Chondrocyte (in vitro differentiated cells): ENCODE measurements around the gene MTMR10. TPM values are rescaled to one million over a fixed set of nuclear protein-coding genes. Genes with fewer than 3 reads are reported as not detected.
A peak's percentile ranks its signal among the peaks of the same experiment; 100 is the strongest.

Experiments
- DNase-seq: peaks from one replicate; pipeline ENCODE4 v3.0.0; 2021; ENCODE audit warnings: mixed read lengths, low spot score
- H3K27ac Mint-ChIP-seq: one replicate; pipeline ENCODE4 v1.8.0; 2021; ENCODE audit warnings: mild to moderate bottlenecking, moderate library complexity, mixed read lengths; ENCODE audit not compliant: unreplicated experiment
- H3K27me3 Mint-ChIP-seq: 2 replicates; pipeline ENCODE4 v1.8.0; 2021; ENCODE audit warnings: low read depth, mixed read lengths
- H3K36me3 Mint-ChIP-seq: 2 replicates; pipeline ENCODE4 v1.8.0; 2021; ENCODE audit warnings: low read depth, mixed read lengths
- H3K4me1 Mint-ChIP-seq: 2 replicates; pipeline ENCODE4 v1.8.0; 2021; ENCODE audit warnings: low read depth, mild to moderate bottlenecking, mixed read lengths
- H3K4me3 Mint-ChIP-seq: one replicate; pipeline ENCODE4 v1.8.0; 2021; ENCODE audit warnings: mild to moderate bottlenecking, moderate library complexity, mixed read lengths; ENCODE audit not compliant: unreplicated experiment
- H3K9me3 Mint-ChIP-seq: 2 replicates; pipeline ENCODE4 v1.8.0; 2021; ENCODE audit warnings: low read depth, mixed read lengths
- CTCF ChIP-seq: fragments of 200-600 bp; sonication (generic); IDR thresholded peaks from 2 replicates; pipeline ENCODE4 v1.5.0; 2021; ENCODE audit warnings: antibody characterized with exemption, mild to moderate bottlenecking, moderate library complexity
- total RNA-seq: library from RNA; stranded (reverse); gene quantifications from 3 replicates; pipeline ENCODE4 v1.2.1, GENCODE V29; 2021

Gene MTMR10
- total RNA-seq, 1 donor from 2014 or later, result 14.9 TPM

GRCh38 chr15:30990036-30990435 lies 1.4 kb downstream of the MTMR10 start:
- H3K27ac Mint-ChIP-seq, result no peak overlapping the region
- H3K4me3 Mint-ChIP-seq, result peak overlapping the region; percentile 93
- peaks cover 4% of the 10 kb centered on the region for H3K36me3 Mint-ChIP-seq
- no peak for DNase-seq
- peaks cover 32% of the 10 kb centered on the region for H3K4me1 Mint-ChIP-seq
- H3K27me3 Mint-ChIP-seq, result no peaks in the 10 kb centered on the region
- H3K9me3 Mint-ChIP-seq, result no peaks in the 10 kb centered on the region
- no peak for TF ChIP-seq CTCF

GRCh38 chr15:30985081-30985531 lies 6.3 kb downstream of the MTMR10 start:
- Mint-ChIP-seq H3K36me3 (peaks cover 12% of the 10 kb centered on the region), H3K4me3 (no peak overlapping the region), H3K27me3 (no peaks in the 10 kb centered on the region), H3K27ac (peak overlapping the region; percentile 55), H3K4me1 (peaks cover 30% of the 10 kb centered on the region), H3K9me3 (no peaks in the 10 kb centered on the region)
- DNase-seq, result no peak
- no peak for TF ChIP-seq CTCF

DNA sequence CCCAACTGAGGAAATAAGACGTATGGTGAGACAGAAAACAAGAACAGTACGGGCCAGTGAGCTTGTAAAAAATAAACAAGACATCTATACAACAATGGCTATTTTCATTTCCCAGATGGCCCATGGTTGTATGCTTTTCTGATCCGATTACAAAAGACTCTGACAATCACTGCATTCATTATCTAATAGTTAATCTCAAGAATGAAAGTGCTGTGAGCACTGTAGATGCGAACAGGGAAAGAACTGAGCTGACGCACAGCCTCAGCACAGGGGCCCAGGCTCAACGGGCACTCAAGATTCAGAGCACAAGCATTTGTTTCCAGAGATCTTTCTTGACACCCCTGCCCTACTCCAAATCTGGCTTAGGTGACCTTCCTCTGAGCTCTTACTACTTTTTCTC lies 6.9 kb downstream of the MTMR10 start:
- Mint-ChIP-seq H3K27ac (peak overlapping the region; percentile 55), H3K36me3 (peaks cover 12% of the 10 kb centered on the region), H3K4me3 (no peak overlapping the region), H3K4me1 (peaks cover 26% of the 10 kb centered on the region), H3K27me3 (no peaks in the 10 kb centered on the region), H3K9me3 (no peaks in the 10 kb centered on the region)
- TF ChIP-seq CTCF, result no peak
- DNase-seq, result no peak

DNA sequence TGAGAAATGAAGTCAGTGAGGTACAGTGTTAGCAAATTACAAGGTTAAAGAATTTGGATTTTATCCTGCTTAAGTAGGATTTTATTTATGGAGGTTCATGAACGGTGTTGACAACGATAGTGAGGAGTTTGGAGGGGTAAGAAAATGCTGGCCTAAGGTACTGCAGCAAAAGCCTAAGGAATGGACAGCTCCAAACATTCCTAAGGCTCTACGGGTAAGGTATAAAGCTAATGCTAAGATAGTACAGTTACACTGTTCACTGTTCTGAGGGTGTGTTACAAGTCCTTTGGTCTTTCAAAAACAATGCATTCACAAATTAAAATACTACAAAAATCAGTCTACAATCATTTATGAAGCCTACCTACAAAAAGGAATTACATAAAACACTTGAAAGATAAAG lies 7.3 kb downstream of the MTMR10 start:
- no peak overlapping the region for H3K4me3 Mint-ChIP-seq
- TF ChIP-seq CTCF, result no peak
- peaks cover 15% of the 10 kb centered on the region for H3K36me3 Mint-ChIP-seq
- no peak overlapping the region for H3K27ac Mint-ChIP-seq
- H3K4me1 Mint-ChIP-seq, result peaks cover 26% of the 10 kb centered on the region
- no peaks in the 10 kb centered on the region for H3K27me3 Mint-ChIP-seq
- H3K9me3 Mint-ChIP-seq, result no peaks in the 10 kb centered on the region
- no peak for DNase-seq

DNA sequence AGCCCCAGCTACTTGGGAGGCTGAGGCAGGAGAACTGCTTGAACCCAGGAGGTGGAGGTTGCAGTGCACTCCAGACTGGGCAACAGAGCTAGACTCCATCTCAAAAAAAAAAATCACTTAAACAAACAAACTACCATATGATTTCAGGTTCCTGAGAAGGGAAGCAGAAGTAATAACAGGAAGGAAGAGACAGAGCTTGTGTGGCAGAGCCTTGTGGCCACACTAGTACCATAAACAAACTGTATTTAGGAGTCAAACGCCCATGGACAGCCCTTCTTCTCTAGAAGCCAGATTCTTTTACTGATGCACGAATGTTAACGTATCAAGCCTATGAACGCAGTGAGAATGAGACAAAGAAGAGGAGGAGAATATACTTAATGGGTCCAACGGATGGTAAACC lies 12.0 kb downstream of the MTMR10 start:
- no peak for DNase-seq
- H3K4me1 Mint-ChIP-seq, result peaks cover 8% of the 10 kb centered on the region
- peaks cover 11% of the 10 kb centered on the region for H3K36me3 Mint-ChIP-seq
- no peaks in the 10 kb centered on the region for H3K9me3 Mint-ChIP-seq
- H3K27ac Mint-ChIP-seq, result no peak overlapping the region
- no peak for TF ChIP-seq CTCF
- no peaks in the 10 kb centered on the region for H3K27me3 Mint-ChIP-seq
- H3K4me3 Mint-ChIP-seq, result no peak overlapping the region
